Activated CD4-positive, CD25-positive, alpha-beta regulatory T cell (primary cell): ENCODE measurements around the gene DHRS1.

Experiments used
- DNase-seq, 4 experiments: peaks; one replicate each; lab custom pipeline; 2025; lab: John Stamatoyannopoulos, UW

DHRS1 gene

DNA sequence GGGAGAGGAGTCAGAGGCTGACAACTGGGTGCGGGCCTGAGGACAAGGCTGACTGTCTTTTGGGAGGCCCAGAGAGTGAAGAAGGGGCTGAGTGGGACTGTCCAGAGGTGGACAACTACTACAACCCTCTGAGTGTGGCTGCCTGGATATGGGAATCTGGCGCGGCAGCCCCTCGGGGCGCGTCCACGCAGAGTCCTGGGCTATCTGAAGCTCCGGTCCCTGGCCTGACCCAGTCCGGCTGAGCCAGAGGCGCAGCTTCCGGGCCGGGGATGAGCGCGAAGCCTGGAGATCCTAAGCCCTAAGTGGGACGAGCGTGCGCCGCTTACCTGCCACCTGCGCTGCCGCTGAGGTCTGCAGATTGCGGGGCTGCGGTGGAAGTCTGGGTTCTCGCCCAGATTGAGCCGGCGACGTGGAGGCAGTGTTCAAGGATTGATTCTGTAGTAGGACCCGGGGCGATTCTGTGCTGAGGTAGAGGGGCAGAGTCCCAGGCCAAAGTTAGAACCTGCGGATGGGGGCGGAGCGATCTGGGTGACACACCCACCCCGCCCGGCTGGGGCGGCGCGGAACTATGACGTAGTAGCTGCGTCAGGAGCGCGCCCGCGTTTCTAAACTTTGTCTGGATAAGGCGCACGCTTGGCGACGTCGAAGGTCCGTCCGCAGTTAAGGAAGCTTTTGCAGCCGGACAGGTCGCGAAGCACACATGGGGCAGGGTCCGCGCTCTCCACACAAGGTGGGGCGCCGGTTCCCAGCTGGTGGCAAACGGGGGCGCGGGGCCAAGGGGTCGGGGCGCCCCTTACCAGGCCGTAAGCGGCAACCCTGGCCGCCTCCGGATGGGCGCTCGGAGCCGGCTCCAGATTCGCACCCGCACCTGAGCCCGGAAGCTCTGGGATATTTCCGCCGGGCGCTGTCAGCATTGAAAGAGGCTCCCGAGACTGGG lies at the start of gene DHRS1, which contains the start of gene NOP9:
DHRS1 (minus strand) TSS at position 526 of the 937 bp plus-strand sequence. CDS start 674 bp downstream, outside the sequence.
NOP9 (plus strand) TSS at position 596 of the 937 bp plus-strand sequence; CDS start at position 701, 105 bp downstream.
- peak; percentile 83 to 86 (median 84) for DNase-seq

DNA sequence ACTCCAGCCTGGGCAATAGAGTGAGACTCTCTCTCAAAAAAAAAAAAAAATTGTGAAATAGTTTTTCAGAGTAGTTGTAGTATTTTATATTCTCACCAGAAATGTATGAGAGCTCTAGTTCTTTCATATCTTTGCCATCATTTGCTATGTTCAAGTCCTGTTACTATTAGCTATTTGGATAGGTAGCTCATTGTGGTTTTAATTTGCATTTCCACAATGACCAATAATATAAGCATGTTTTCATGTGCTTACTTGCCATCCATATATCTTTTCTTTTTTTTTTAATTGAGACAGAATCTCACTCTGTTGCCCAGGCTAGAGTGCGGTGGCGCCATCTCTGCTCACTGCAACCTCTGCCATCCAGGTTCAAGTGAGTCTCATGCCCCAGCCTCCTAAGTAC lies 48.6 kb upstream of the DHRS1 start:
- no peak for DNase-seq

DNA sequence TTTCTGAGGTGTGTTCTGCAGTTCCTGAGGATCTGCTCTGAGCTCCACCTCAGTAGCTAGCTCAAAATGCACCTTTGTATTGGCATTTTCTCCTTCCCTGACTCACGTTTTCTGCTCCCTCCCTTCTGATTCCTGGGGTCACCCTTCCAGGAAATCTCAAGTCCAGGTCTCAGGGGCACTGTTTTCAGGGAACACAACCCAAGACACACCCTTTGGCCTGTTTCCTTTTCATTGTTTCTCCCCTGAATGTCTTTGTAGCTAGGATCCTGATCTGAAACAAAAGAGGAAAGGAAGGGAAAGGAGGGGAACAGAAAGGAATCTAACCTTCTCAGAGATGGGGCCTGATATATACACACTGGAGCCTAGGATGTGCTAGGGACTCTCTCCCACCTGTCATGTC lies 47.6 kb upstream of the DHRS1 start:
- no peak for DNase-seq

DNA sequence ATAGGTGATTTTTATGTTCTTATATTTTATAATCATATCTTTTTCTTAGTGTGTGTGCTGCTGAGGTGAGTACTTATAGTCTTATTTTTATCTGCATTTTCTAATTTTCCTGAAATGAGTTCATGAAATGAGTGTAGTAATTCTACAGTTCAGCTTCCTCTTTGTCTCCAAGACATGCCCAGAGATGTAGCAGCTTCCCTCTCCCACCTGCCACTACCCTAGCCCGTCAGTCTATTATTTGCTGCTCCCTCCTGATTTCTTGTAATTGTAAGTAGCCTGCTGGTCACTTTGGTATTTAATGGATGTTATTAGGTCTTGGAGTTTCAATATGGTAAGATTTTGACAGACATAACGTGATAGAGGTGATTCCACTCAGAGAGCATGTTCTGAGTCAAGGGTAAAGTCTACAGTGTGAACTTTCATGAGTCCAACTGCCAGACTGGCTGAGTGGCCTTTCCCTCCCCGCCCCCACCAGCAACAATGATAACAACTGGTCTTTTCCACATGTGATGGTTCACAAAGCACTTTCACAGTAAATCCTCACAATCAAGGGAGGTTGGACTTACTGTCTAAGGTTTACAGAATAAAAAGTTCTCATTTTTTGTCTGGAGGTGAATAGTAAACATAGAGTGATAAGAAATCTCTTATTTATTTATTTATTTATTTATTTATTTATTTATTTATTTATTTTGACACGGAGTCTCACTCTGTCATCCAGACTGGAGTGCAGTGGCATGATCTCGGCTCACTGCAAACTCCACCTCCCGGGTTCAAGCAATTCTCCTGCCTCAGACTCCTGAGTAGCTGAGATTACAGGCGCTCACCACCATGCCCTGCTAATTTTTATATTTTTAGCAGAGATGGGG lies 44.4 kb upstream of the DHRS1 start:
- DNase-seq: no peak

DNA sequence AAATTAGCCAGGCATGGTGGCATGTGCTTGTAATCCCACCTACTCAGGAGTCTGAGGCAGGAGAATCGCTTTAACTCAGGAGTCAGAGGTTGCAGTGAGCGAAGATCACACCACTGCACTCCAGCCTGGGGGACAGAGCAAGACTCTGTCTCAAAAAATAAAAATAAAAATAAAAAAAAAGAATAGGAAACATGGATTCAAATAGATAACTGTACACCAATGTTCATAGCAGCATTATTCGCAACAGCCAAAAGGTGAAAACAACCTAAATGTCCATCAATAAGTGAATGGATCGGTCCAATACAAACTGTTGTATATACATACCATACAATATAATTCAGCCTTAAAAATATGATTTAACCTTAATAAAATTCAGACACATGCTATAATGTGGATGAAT lies 43.3 kb upstream of the DHRS1 start:
- DNase-seq: no peak

DNA sequence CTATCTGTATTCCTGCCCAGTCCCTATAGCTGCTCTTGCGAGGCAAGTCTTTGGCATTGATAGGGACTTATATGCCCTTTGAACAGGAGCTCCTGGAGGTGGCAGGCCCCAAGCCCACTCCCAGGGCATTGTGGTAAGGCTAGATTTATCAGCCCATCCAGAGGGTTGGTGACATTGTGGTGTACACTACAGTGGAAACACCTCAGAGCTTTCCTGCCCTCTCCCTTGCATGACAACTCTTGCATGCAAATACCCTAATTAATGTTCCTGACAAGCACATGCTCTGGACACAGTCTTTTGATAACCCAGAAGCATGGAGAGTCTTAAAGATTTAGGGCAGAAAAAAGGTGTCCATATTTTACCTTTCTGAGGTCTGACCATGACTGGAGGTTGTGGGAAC lies 41.0 kb upstream of the DHRS1 start:
- DNase-seq: no peak

DNA sequence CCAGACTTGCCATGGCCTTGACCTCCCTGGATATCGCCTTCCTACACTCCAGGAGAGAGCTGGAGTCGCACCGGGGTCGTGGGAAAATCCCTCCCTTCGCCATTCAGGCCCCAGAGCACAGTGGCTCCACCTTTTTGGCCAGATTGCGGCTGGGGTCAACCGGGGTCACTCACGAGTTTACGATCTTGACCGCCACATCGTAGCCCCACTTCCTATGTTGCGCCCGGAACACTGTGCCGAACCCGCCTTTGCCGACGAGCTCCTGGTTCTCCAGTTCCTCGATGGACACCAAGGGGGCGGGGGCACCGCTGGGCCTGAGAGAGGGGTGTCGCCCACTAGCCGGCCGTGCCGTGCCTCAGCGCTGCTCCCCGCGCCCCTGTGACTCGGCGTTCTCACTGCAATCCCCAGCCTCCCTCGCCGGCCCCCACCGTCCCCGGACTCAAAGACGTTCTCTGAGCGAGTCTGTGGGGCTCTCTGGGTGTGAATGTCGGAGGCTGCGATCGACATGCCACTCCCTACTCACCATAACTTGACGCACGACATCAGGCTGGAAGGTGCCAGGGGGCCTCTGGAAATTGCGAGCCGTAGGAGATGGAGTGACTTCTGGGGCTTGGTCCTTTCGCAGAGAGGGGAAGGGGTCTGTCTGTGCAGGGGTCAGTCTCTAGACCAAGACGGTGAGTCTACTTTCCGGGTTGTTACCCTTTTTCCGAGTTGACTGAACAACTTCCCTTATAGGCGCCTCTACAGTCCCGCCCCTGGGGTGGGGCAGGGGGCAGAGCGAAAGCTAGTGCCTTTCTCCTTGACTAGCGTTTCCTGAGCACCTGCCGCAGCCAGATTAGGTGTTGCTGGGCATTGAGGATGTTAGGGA lies 39.9 kb upstream of the DHRS1 start, which contains the start of gene RIPK3:
RIPK3 (minus strand) TSS at position 708 of the 868 bp plus-strand sequence; CDS start at position 543, 165 bp downstream.
- peak; percentile 35 to 58 (median 42) for DNase-seq

DNA sequence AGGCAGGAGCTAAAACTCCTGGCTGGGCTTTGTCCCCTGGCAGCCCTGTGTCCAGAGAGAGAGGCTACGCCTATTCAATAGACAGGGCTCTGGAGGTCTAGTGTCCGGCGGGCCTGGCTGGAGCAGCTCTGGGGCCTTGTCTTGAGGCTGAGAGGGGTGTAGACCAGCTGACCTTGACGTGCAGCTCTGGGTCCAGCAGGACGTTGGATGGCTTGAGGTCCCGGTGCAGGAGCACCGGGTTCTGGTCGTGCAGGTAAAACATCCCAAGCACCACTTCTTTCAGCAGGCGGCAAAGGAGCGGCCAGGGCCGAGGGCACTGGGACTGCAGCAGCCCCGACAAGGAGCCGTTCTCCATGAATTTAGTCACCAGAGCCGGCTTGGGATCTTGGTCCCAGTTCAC lies 39.3 kb upstream of the DHRS1 start:
- DNase-seq: no peak

DNA sequence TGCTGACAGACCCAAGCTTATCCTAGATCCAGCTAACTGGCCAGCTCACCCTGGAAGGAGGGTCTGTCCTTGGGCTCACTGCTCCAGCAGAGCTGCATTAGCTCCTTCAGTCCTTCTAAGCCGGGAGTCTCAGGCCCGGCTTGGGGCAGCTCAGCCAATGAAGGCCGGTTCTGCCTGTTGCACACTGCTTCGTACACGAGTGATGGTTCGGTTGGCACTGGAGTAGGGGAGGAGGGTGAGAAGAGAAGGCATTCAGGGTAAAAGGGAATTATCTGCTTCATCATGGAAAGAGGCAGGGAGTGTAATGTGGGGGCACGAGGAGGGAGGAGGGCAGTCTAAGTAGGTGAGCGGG lies 38.2 kb upstream of the DHRS1 start:
- no peak for DNase-seq

DNA sequence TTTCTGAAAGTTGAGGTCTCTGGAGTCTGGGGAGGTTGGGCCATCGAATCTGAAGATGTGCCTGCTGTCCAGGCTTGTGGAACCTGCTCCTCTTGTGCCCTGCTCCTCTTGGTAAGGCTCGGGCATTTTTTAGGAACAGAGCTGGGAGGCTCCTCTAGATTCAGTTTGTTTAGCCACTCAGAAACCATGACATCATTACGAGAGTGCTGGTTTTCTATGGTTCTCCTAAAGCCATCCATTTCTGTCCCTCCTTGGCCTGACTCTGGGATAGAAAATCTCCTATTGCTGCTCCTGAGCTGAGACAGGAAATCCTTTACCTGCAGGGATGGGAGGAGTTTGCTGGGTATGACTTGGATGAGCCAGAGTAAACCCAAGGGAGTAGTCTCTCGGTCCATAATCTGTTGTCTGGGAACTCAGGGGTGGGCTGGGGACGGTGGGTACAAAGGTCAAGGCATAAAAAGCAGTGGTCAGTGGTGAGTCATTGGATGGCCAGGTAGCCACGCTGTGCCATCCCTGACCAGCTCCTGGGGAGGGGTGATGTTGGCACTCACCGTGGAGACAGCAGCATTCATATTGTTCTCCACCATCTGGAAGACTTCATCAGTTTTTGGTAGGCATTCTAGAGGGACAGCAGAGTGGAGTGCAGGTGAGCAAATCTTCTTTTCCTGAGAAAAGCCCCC lies 37.7 kb upstream of the DHRS1 start:
- no peak for DNase-seq

DNA sequence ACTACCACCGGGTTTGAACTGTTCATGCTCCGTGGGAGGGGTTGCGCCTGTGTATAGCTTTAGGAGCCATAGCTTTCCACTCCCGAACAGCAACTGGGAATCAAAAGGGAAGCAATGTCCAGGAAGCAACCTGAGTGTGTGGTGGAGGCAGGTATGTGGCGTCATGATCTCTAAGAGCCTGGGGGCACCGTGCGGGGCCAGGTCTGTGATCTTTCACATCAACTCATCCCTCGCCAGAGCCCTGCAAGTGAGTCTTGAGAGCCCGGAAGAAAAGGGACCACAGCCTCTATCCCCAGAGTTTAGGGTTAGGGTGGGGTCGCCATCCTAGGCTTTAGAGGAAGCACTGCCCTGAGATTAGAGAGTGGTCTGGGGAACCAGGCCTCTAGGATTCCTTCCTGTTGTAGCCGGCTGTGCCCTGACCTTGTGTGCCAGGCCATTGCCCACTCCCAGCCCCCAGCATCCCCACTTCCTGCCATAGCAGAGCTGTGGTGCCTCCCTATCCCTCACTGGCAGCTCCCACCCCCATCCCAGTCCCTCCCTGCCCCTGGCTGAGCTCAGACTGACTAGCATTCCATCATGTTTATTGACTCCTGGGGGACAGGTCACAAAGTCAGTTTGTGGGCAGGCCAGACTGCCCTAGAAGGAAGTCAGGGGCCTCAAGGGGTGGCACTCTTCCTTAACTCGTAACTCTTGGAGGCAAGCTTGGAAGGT lies 36.0 kb upstream of the DHRS1 start:
- DNase-seq: no peak

DNA sequence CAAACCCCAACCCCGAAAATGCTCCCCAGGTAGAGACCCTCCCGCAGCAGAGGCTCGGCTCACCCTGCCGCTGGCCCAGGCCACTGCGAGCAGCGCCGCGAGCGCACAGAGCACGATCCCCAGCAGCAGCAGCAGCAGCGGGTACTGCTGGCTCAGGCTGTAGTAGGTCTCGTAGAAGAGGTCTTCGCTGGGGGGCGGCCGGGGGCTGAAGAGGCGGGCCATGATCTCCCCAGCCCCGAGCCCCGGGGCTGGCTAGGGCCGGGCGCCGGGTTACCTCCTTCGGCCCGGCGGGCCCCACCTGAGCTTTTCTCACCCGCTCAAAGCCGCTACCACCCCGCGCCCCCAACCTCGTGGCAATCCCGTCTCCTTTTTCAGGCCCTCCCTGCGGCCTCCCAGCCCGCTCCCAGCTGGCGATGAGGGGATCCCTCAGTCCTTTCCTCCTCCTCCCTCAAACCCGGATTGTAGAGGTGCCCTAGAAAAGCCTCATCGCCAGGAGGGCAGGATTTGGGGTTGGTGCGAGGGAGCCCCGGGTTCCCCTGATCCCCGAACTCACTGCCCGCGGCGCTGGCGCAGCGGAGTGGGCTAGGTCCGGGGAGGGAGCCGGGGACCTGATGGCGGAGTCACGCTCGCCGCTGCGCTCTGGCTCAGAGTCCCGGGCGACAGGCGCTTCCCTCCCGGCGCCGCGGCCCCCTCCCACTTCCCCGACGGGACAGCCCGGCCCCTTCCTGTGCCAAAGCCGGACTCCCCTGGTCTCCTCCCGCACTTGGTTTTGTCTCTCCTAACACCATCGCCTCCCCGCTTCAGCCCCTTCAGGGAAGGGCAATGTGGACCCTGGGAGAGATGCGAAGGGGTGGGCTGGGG lies 35.1 kb upstream of the DHRS1 start, which contains the start of gene ADCY4:
ADCY4 (minus strand) TSS at position 641 of the 861 bp plus-strand sequence; CDS start at position 222, 419 bp downstream.
- no peak for DNase-seq

DNA sequence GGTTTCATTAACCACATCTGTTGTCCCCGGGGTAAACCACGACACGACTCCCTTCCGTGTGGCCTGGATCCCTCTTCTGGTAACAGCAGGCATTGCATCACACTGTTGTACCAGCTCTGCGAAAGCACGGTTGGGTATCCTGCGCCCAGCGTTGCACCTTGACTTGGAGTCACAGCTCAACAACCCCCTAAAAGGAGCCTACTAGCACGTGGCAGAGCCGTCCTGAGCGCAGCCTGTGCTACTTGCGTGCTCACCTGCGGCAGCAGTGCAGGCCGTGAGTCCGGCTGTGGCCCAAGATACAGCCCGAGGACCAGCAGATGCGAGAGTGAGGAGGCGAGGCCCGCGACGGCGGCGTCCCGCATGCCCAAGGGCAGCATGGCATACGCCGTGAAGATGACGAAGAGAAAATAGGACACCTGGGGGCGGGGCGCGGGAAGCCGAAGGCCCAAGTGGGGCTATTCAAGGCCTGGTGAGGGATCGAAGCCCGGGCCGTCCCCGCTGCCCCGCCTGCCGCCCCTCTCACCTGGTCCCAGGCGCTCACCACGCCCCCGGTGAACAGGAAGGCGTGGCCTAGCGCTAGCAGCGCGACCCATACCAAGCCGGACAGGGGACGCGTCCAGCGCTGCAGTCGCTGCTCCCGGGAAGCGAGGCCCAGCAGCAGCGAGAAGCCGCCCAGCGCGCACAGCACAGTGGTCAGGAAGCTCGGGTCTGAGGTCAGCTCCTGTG lies 32.9 kb upstream of the DHRS1 start:
- peak; percentile 39 to 73 (median 63) for DNase-seq

DNA sequence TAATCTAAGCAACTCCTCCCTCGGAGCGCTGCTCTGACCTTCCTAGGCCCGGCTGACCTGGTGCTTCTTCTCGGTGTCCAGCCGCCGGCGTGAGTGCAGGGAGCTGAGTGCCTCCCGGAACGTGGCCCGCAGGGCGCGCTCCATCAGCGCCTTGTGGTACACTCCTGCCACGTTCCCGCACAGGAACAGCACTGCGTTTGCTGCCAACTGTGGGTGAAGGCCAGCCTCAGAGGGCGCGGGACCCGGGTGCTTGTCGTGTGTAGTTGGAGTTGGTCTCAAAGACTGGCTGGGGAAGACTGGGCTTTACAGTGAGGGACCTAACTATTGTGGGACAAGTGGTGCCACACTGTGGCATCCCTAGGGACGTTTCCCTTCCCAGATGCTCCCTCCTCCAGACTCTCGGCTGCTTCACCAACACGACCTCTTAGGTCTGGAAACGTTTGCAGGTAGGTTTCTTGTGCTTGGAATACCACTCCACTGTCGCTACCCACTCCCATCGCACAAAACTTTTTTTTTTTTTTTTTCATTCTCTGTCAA lies 32.2 kb upstream of the DHRS1 start:
- DNase-seq: no peak

DNA sequence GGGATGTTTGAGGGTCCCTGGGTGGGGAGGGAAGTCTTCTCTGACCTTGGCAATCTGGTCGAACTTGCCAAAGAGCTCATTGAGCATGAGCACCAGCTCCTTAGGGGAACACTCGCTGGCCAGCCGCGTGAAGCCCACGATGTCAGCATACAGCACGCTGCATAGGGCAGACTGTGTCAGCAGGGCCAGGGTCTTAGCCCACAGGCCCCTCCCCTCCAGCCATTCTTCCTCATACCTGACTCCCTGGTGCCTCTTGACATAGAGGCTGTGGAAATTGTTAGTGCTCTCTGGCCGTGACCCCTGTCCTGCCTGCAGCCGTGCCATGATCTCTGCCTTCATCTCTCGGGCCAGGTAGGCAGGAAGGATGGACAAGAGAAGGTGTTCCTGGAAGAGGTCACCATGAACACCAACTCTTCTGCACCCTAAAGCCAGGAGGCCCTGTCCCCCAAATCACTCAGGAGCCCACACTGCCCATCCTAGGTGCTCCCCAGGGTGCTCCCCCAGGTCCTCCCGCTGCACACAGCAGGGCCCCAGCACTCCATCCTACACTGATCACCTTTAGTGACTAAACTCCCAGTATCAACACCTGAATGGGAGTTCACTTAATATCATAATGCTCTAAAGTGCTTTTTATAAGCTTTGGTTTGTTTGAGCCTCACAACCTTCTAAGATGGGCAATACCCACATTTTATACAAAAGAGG lies 31.5 kb upstream of the DHRS1 start:
- DNase-seq: no peak

DNA sequence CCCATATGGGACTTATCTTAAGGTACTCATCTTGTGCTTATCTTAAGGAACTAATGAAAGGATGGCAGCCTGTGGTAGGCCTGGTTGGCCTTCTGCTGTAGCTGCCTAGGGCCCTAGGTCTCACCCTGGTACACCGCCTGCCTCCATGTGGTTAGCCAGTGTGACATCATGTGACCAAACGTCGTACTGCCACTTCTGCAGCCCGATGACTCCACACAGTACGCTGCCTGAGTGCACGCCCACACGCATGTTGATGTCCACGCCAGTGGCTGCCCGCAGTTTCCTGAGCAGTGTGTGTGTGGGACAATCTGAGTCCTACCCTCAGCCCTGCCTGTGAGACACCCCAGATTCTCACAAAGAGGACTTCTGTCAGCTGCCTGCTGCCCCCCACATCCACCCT lies 30.2 kb upstream of the DHRS1 start:
- DNase-seq: peak in 1 of 4 experiments; percentile 12

DNA sequence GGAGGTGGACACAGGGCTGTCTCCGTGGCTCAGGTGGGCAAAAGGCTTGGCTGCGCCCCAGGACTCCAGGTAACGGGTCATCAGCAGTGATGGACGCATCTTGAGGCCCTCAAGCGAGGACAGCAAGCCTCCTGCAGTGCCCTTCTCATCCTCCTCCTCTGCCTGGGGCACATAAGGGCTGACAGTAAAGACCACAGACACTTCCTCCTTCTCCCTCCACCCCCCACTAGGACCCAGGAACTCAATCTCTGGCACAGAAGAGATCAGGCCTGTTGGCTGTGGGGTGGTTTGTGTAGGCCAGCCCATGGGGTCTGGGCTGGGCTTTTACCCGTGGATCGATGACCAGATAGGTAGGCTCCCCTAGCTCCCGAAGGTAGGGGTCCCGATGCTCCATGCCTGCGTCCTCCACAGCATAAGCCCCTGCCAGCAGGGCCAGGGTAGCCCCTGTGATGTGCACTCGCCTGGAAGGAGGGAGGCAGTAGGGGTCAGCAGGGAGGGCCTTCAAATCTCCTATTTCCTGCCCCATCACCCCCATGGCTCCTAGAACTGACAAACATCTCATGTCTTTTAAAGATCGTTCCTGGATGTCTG lies 29.6 kb upstream of the DHRS1 start:
- DNase-seq: no peak
